Activated CD8-positive, alpha-beta memory T cell treated with anti-CD3 and anti-CD28 coated beads for 36 hours (primary cell): Measurements from ENCODE around the gene CCDC112. TPM values are rescaled to one million over a fixed set of nuclear protein-coding genes. Genes with fewer than 3 reads are reported as not detected.
"Not testable (repeated sequence)": the region's sequence is repeated elsewhere in the genome, so short reads cannot be mapped to it uniquely, and the experiment has no call there.

ENCODE experiments used
- CTCF ChIA-PET: fragments of 350-600 bp; sonication (Branson Sonifier 250); formaldehyde crosslinking; loops from one replicate; lab custom pipeline; 2021; ENCODE audit warnings: antibody characterized with exemption; lab: Charles Lee
- POLR2A ChIA-PET: fragments of 350-600 bp; sonication (Branson Sonifier 250); formaldehyde crosslinking; loops from one replicate; lab custom pipeline; 2021; ENCODE audit warnings: antibody characterized with exemption; lab: Charles Lee
- total RNA-seq, 2 experiments: library from RNA; stranded (reverse); gene quantifications; one replicate each; pipeline ENCODE4 v1.2.3, GENCODE V29; 2021

The CCDC112 gene
- total RNA-seq = under 1 TPM; 0.89 to 0.99 TPM

- ChIA-PET POLR2A (interaction anchor here (0.6 to 1.3 kb wide), 5 partner anchors 33 to 1151 kb away, joined by 3 to 4 read pairs (median 4); partner anchors contain the start of genes COMMD10 and FEM1C), CTCF (interaction anchor here (0.7 to 1.4 kb wide), 2 partner anchors 13 to 33 kb away, joined by 3 to 5 read pairs; partner anchors contain the start of gene PGGT1B)
These were observed at the start of gene CCDC112 for GRCh38 chr5:115296124-115297022. TSS of gene CCDC112 (minus strand) at chr5:115296654. CDS start at chr5:115296543, 111 bp downstream.

- CTCF ChIA-PET = no interaction called here
- POLR2A ChIA-PET = no interaction called here
These were observed 48.9 kb upstream of the CCDC112 start for GRCh38 chr5:115345344-115345743.

GRCh38 chr5:115343855-115344254 is 47.4 kb upstream of the CCDC112 start:
- ChIA-PET POLR2A (no interaction called here), CTCF (no interaction called here)

GRCh38 chr5:115342590-115343377 is 46.3 kb upstream of the CCDC112 start:
- ChIA-PET CTCF (no interaction called here), POLR2A (no interaction called here)

- POLR2A ChIA-PET = no interaction called here
- CTCF ChIA-PET = no interaction called here
These were observed 45.3 kb upstream of the CCDC112 start for GRCh38 chr5:115341745-115342144.

- ChIA-PET CTCF (no interaction called here), POLR2A (no interaction called here)
These were observed 42.4 kb upstream of the CCDC112 start for GRCh38 chr5:115338851-115339250.

GRCh38 chr5:115337882-115338281 is 41.4 kb upstream of the CCDC112 start:
- ChIA-PET CTCF (no interaction called here), POLR2A (no interaction called here)

- CTCF ChIA-PET = interaction anchor here (1.8 kb wide), 1 partner anchor 12 kb away, joined by 5 read pairs; no protein-coding TSS in a partner anchor
- POLR2A ChIA-PET = no interaction called here
These were observed 40.5 kb upstream of the CCDC112 start for GRCh38 chr5:115336964-115337363.

- ChIA-PET POLR2A (no interaction called here), CTCF (interaction anchor here (1.8 kb wide), 1 partner anchor 13 kb away, joined by 5 read pairs; no protein-coding TSS in a partner anchor)
These were observed 39.8 kb upstream of the CCDC112 start for GRCh38 chr5:115336201-115336720.

GRCh38 chr5:115335301-115335700 is 38.8 kb upstream of the CCDC112 start:
- ChIA-PET POLR2A (no interaction called here), CTCF (no interaction called here)

- POLR2A ChIA-PET = no interaction called here
- CTCF ChIA-PET = no interaction called here
These were observed 36.7 kb upstream of the CCDC112 start for GRCh38 chr5:115333164-115333563.

- POLR2A ChIA-PET = interaction anchor here (0.8 to 1.0 kb wide), 2 partner anchors 14 to 142 kb away, joined by 3 to 5 read pairs; no protein-coding TSS in a partner anchor
- CTCF ChIA-PET = no interaction called here
These were observed 34.4 kb upstream of the CCDC112 start for GRCh38 chr5:115330830-115331229.

GRCh38 chr5:115329475-115329874 is 33.0 kb upstream of the CCDC112 start:
- CTCF ChIA-PET = no interaction called here

GRCh38 chr5:115328617-115329274 is 32.3 kb upstream of the CCDC112 start:
- POLR2A ChIA-PET, CTCF ChIA-PET: not testable (repeated sequence)

More at GRCh38 chr5:115329475-115329874, 33.0 kb upstream of the CCDC112 start:
- POLR2A ChIA-PET = no interaction called here

GRCh38 chr5:115325296-115325959 is 29.0 kb upstream of the CCDC112 start:
- ChIA-PET POLR2A (no interaction called here), CTCF (no interaction called here)

- CTCF ChIA-PET = no interaction called here
These were observed 27.6 kb upstream of the CCDC112 start for GRCh38 chr5:115324021-115324420.

GRCh38 chr5:115322729-115323128 is 26.3 kb upstream of the CCDC112 start:
- CTCF ChIA-PET = no interaction called here
- POLR2A ChIA-PET = no interaction called here

More at GRCh38 chr5:115324021-115324420, 27.6 kb upstream of the CCDC112 start:
- POLR2A ChIA-PET = no interaction called here

GRCh38 chr5:115321309-115321708 is 24.9 kb upstream of the CCDC112 start:
- ChIA-PET POLR2A (no interaction called here), CTCF (no interaction called here)

GRCh38 chr5:115320515-115320914 is 24.1 kb upstream of the CCDC112 start:
- ChIA-PET POLR2A (no interaction called here), CTCF (no interaction called here)
